HepG2 (cell line): ENCODE measurements around the gene CREB1. TPM values are rescaled to one million over a fixed set of nuclear protein-coding genes. Genes with fewer than 3 reads are reported as not detected.

ENCODE experiments used
- ARHGAP35 ChIP-seq: sonication (generic); formaldehyde crosslinking; IDR thresholded peaks from 2 replicates; pipeline ENCODE4 v1.9.0; 2022; ENCODE audit warnings: mild to moderate bottlenecking, inconsistent platforms, moderate library complexity, missing genetic modification reagents, borderline replicate concordance
- CAMTA2 ChIP-seq: sonication (generic); formaldehyde crosslinking; IDR thresholded peaks from 2 replicates; pipeline ENCODE4 v1.4.0; 2020; ENCODE audit warnings: mild to moderate bottlenecking, missing genetic modification reagents, borderline replicate concordance
- CREB1 ChIP-seq, 2 experiments: fragments of 450-650 bp in 1 of 2; IDR thresholded peaks; 2 replicates each; pipeline ENCODE4 v1.6.1; 2016 to 2017; ENCODE audit warnings: control low read depth in 1 of 2, mild to moderate bottlenecking in 1 of 2, missing compliant biosample characterization in 1 of 2, missing genetic modification characterization in 1 of 2
- CREM ChIP-seq, 2 experiments: sonication (generic) in 1 of 2; formaldehyde crosslinking in 1 of 2; IDR thresholded peaks; 2 replicates each; pipeline versions ENCODE4 v1.4.0 to v1.6.1; 2016 to 2020; ENCODE audit warnings: antibody characterized with exemption in 1 of 2, mild to moderate bottlenecking in 1 of 2, missing genetic modification reagents in 1 of 2
- HNRNPLL ChIP-seq: fragments of 200-400 bp; formaldehyde crosslinking; IDR thresholded peaks from 2 replicates; pipeline ENCODE4 v1.6.1; 2017; ENCODE audit warnings: mild to moderate bottlenecking, low read depth, low read length; ENCODE audit not compliant: poor library complexity, severe bottlenecking
- MLLT10 ChIP-seq: sonication (generic); formaldehyde crosslinking; IDR thresholded peaks from 2 replicates; pipeline ENCODE4 v1.4.0; 2020; ENCODE audit warnings: missing genetic modification reagents
- MYNN ChIP-seq: sonication (generic); formaldehyde crosslinking; IDR thresholded peaks from 2 replicates; pipeline ENCODE4 v1.4.0; 2020; ENCODE audit warnings: mild to moderate bottlenecking, low read depth, missing genetic modification reagents
- NFATC3 ChIP-seq: sonication (generic); formaldehyde crosslinking; IDR thresholded peaks from 2 replicates; pipeline ENCODE4 v1.5.1; 2020; ENCODE audit warnings: mild to moderate bottlenecking, missing genetic modification reagents
- RARA ChIP-seq: IDR thresholded peaks from 2 replicates; pipeline ENCODE4 v1.6.1; 2016; ENCODE audit warnings: missing genetic modification reagents, missing compliant biosample characterization
- SMC3 ChIP-seq: IDR thresholded peaks from 2 replicates; pipeline ENCODE4 v1.6.1; 2011; ENCODE audit warnings: low read length, improper control_type of control experiment
- SNRNP70 ChIP-seq: fragments of 200-400 bp; formaldehyde crosslinking; IDR thresholded peaks from 2 replicates; pipeline ENCODE4 v1.6.1; 2017; ENCODE audit warnings: mild to moderate bottlenecking, low read depth, low read length, moderate library complexity
- SOX6 ChIP-seq, 2 experiments: fragments of 450-650 bp in 1 of 2; sonication (generic) in 1 of 2; formaldehyde crosslinking in 1 of 2; IDR thresholded peaks; 2 replicates each; pipeline versions ENCODE4 v1.4.0 to v1.6.1; 2017 to 2020; ENCODE audit warnings: antibody characterized with exemption in 1 of 2, mild to moderate bottlenecking in 1 of 2, missing genetic modification reagents in 1 of 2
- SP1 ChIP-seq, 2 experiments: fragments of 450-650 bp in 1 of 2; sonication (generic) in 1 of 2; formaldehyde crosslinking in 1 of 2; IDR thresholded peaks; 2 replicates each; pipeline versions ENCODE4 v1.4.0 to v1.6.1; 2016 to 2020; ENCODE audit warnings: missing genetic modification reagents in 1 of 2
- TAF15 ChIP-seq: fragments of 200-400 bp; formaldehyde crosslinking; IDR thresholded peaks from one replicate; pipeline ENCODE4 v1.6.1; 2018; ENCODE audit warnings: mild to moderate bottlenecking, low read depth, low read length; ENCODE audit not compliant: poor library complexity, severe bottlenecking
- ZNF251 ChIP-seq: sonication (generic); formaldehyde crosslinking; IDR thresholded peaks from 2 replicates; pipeline ENCODE4 v1.9.0; 2021; ENCODE audit warnings: mild to moderate bottlenecking, missing genetic modification reagents
- ZNF329 ChIP-seq: sonication (generic); formaldehyde crosslinking; IDR thresholded peaks from 2 replicates; pipeline ENCODE4 v1.9.0; 2021; ENCODE audit warnings: low read depth, mild to moderate bottlenecking, missing genetic modification reagents
- ZNF33A ChIP-seq: sonication (generic); formaldehyde crosslinking; IDR thresholded peaks from 2 replicates; pipeline ENCODE4 v1.5.1; 2020; ENCODE audit warnings: missing genetic modification reagents, mild to moderate bottlenecking, moderate library complexity, borderline replicate concordance
- ZNF446 ChIP-seq: sonication (generic); formaldehyde crosslinking; IDR thresholded peaks from 2 replicates; pipeline ENCODE4 v1.5.0; 2020; ENCODE audit warnings: mild to moderate bottlenecking, missing genetic modification reagents
- ZNF484 ChIP-seq: sonication (generic); formaldehyde crosslinking; IDR thresholded peaks from 2 replicates; pipeline ENCODE4 v1.5.1; 2020; ENCODE audit warnings: mild to moderate bottlenecking, low read depth, missing genetic modification reagents, borderline replicate concordance
- ZNF598 ChIP-seq: sonication (generic); formaldehyde crosslinking; IDR thresholded peaks from 2 replicates; pipeline ENCODE4 v1.5.1; 2020; ENCODE audit warnings: mild to moderate bottlenecking, missing genetic modification reagents, borderline replicate concordance
- ZNF746 ChIP-seq: sonication (generic); formaldehyde crosslinking; IDR thresholded peaks from 2 replicates; pipeline ENCODE4 v1.8.0; 2022; ENCODE audit warnings: mild to moderate bottlenecking, missing genetic modification reagents
- ZSCAN12 ChIP-seq: sonication (generic); formaldehyde crosslinking; IDR thresholded peaks from 2 replicates; pipeline ENCODE4 v1.9.0; 2021; ENCODE audit warnings: mild to moderate bottlenecking, missing genetic modification reagents
- ZSCAN9 ChIP-seq: IDR thresholded peaks from 2 replicates; pipeline ENCODE4 v1.6.1; 2016; ENCODE audit warnings: borderline replicate concordance
- polyA plus RNA-seq, 8 experiments: library from polyadenylated mRNA; depleted of rRNA in 3 of 8; stranded (reverse) in 7 of 8; unstranded in 1 of 8; fragments of >200 nt; fragmentation: Illumina TruSeq in 4 of 8; extraction: Trizol in 4 of 8; gene quantifications; 2 replicates each; pipeline versions ENCODE4 v1.2.1 to v1.2.3, GENCODE V29; 2011 to 2016; ENCODE audit warnings: low read depth in 4 of 8, missing spikeins in 1 of 8, mixed read lengths in 1 of 8; ENCODE audit not compliant: insufficient read depth in 1 of 8
- total RNA-seq, 5 experiments: library from RNA; depleted of rRNA; stranded (reverse); fragments of >200 nt; fragmentation: Illumina TruSeq; extraction: Trizol; gene quantifications; 2 replicates each; pipeline ENCODE4 v1.2.3, GENCODE V29; 2016; ENCODE audit warnings: low read depth in 1 of 5
- TF ChIP-seq, protein P1 (sequence below): IDR thresholded peaks from 2 replicates; pipeline ENCODE4 v1.6.1; 2018; ENCODE audit warnings: missing genetic modification reagents, mild to moderate bottlenecking, missing compliant biosample characterization
- TF ChIP-seq, protein P2 (sequence below), 2 experiments: fragments of 450-650 bp in 1 of 2; sonication (generic) in 1 of 2; formaldehyde crosslinking; IDR thresholded peaks; 2 replicates each; pipeline versions ENCODE4 v1.5.0 to v1.8.0; 2020 to 2022; ENCODE audit warnings: mild to moderate bottlenecking in 1 of 2, missing genetic modification reagents in 1 of 2
- TF ChIP-seq, protein P3 (sequence below): conservative IDR thresholded peaks from 2 replicates; pipeline ENCODE4 v1.6.1; 2018; ENCODE audit warnings: missing genetic modification reagents

The CREB1 gene
- total and polyA plus RNA-seq, 2 of the 13 experiments (the other 11 are each of a cell fraction or from before 2014, with no cell fraction given), result 51.8 to 51.9 TPM

DNA sequence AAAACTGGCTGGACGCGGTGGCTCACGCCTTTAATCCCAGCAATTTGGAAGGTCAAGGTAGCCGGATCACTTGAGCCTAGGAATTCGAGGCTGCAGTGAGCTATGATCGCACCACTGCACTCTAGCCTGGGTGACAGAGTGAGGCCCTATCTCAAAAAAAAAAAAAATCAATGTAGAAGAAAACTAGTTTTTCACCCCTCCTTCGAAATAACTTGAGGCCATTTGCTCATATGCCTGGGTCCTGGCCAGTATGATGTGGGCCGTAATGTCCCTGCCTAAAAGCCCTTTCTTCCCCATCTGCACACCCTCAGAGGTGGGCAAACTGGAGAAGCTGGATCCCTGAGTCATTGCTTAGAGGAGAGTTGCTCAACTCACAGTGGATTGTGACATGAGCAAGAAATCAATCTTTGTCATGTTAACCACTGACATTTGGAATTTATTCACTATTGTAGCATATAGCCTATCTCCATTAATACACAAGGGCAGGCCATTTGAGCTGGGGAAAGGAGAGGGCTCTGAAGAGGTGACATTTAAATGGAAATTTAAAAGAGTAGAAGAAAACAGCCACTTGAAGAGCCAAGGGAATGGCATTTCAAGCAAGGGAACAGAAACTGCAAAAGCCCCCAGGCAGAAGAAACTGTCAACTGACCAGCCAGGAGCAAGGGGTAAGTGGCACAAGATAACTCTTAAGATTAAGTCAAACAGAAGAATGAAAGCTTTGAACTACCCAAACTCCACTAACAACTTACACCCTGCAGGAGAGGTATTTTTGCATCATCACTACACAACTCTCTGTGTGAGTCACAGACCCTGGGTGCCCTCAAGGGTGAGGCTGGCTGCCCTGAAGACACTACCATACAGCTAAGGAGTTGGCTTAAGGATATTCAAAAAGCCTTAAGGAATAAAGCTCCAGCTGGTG is 103.1 kb downstream of the CREB1 start (continued):
- TF ChIP-seq, protein P1, sequence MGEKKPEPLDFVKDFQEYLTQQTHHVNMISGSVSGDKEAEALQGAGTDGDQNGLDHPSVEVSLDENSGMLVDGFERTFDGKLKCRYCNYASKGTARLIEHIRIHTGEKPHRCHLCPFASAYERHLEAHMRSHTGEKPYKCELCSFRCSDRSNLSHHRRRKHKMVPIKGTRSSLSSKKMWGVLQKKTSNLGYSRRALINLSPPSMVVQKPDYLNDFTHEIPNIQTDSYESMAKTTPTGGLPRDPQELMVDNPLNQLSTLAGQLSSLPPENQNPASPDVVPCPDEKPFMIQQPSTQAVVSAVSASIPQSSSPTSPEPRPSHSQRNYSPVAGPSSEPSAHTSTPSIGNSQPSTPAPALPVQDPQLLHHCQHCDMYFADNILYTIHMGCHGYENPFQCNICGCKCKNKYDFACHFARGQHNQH (CRISPR knock-in tag), result no peak
- TF ChIP-seq ZNF484, result no peak
- TF ChIP-seq ZNF598 (CRISPR knock-in tag), result no peak
- TF ChIP-seq, protein P2, sequence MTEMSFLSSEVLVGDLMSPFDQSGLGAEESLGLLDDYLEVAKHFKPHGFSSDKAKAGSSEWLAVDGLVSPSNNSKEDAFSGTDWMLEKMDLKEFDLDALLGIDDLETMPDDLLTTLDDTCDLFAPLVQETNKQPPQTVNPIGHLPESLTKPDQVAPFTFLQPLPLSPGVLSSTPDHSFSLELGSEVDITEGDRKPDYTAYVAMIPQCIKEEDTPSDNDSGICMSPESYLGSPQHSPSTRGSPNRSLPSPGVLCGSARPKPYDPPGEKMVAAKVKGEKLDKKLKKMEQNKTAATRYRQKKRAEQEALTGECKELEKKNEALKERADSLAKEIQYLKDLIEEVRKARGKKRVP (CRISPR knock-in tag; IDR thresholded peaks at IDR 0.05), result no peak
- TF ChIP-seq CREB1 (IDR thresholded peaks at IDR 0.05), result no peak
- peak; percentile 30; the same call in 1 of the 2 replicates for TF ChIP-seq CREB1 (CRISPR knock-in tag; IDR thresholded peaks at IDR 0.05)
- TF ChIP-seq SNRNP70, result no peak
- TF ChIP-seq SP1 (IDR thresholded peaks at IDR 0.05), result no peak
- no peak for TF ChIP-seq SP1 (CRISPR knock-in tag; IDR thresholded peaks at IDR 0.05)
- TF ChIP-seq ARHGAP35 (CRISPR knock-in tag), result no peak
- no peak for TF ChIP-seq ZNF446 (CRISPR knock-in tag)
- TF ChIP-seq SOX6 (IDR thresholded peaks at IDR 0.05), result no peak
- TF ChIP-seq SOX6 (CRISPR knock-in tag; IDR thresholded peaks at IDR 0.05), result peak; percentile 65; the same call in 1 of the 2 replicates
- no peak for TF ChIP-seq CREM (IDR thresholded peaks at IDR 0.05)
- TF ChIP-seq CREM (CRISPR knock-in tag; IDR thresholded peaks at IDR 0.05), result no peak
- TF ChIP-seq ZNF329 (CRISPR knock-in tag), result no peak
- peak; percentile 23; the same call in 1 of the 2 replicates for TF ChIP-seq SMC3
- no peak for TF ChIP-seq CAMTA2
- TF ChIP-seq HNRNPLL, result no peak
- no peak for TF ChIP-seq MYNN (CRISPR knock-in tag)
- TF ChIP-seq ZSCAN9 (CRISPR knock-in tag), result no peak
- TF ChIP-seq ZNF33A (CRISPR knock-in tag), result no peak
- TF ChIP-seq, protein P3, sequence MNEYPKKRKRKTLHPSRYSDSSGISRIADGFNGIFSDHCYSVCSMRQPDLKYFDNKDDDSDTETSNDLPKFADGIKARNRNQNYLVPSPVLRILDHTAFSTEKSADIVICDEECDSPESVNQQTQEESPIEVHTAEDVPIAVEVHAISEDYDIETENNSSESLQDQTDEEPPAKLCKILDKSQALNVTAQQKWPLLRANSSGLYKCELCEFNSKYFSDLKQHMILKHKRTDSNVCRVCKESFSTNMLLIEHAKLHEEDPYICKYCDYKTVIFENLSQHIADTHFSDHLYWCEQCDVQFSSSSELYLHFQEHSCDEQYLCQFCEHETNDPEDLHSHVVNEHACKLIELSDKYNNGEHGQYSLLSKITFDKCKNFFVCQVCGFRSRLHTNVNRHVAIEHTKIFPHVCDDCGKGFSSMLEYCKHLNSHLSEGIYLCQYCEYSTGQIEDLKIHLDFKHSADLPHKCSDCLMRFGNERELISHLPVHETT (CRISPR knock-in tag), result no peak
- no peak for TF ChIP-seq ZNF251 (CRISPR knock-in tag)
- no peak for TF ChIP-seq ZSCAN12 (CRISPR knock-in tag)
- TF ChIP-seq TAF15, result no peak
- TF ChIP-seq RARA (CRISPR knock-in tag), result no peak; the same call in 1 of the 2 replicates
- TF ChIP-seq NFATC3 (CRISPR knock-in tag), result no peak
- TF ChIP-seq ZNF746 (CRISPR knock-in tag), result no peak
- no peak for TF ChIP-seq MLLT10 (CRISPR knock-in tag)
